GM21367 (cell line): ENCODE data around the gene IQCF5.
"Not testable (repeated sequence)": the region's sequence is repeated elsewhere in the genome, so short reads cannot be mapped to it uniquely, and the experiment has no call there.

Experiments
- ATAC-seq: cut with Tn5 transposase; IDR thresholded peaks from one replicate; pipeline ENCODE4 v1.9.1; 2021; ENCODE audit not compliant: unreplicated experiment

The IQCF5 gene

DNA sequence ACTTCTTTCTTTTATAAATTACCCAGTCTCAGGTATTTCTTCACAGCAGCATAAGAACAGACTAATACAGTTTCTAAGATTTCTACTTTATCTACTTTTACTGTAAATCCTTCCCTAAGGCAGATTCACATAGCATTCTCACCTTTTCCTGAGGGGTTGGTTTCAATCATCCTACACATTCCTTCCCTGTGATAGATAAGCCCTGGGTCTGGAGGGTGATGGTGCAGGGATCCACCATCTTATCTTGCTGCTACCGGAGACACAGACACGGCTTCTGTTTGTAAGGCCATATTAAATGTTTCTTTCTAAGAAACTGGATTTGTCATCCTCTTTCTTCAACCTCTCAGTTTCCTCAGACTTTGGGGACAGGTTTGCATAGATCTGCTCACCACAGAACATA, 6.1 kb downstream of the IQCF5 start:
- ATAC-seq: no peak

DNA sequence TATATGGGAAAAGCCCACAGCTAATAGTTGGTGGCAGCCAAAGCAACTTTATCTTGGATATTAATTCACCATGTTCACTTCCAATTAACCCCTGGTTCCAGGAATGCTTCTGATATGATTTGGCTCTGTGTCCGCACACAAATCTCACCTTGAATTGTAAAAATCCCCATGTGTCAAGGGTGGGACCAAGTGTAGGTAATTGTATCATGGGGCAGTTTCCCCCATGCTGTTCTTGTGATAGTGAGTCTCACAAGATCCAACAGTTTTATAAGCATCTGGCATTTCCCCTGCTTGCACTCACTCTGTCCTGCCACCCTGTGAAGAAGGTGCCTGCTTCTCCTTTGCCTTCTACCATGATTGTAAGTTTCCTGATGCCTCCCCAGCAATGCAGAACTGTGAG, 6.5 kb downstream of the IQCF5 start:
- ATAC-seq: not testable (repeated sequence)

DNA sequence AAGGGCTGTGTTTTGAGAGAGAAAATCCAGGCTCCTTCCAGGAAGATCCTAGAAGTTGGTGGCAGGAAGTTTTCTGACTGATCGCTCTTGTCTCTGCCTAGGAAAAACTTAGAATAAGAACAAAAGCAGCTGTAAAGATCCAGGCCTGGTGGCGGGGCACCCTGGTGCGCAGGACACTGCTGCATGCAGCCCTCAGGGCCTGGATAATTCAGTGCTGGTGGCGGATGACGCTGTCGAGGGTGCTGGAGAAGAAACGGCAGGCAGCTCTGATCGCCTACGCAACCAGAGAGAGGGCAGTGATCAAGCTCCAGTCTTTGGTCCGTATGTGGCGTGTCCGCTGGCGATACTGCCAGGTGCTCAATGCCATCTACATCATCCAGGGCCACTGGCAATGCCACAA, 12.5 kb downstream of the IQCF5 start:
- no peak for ATAC-seq

DNA sequence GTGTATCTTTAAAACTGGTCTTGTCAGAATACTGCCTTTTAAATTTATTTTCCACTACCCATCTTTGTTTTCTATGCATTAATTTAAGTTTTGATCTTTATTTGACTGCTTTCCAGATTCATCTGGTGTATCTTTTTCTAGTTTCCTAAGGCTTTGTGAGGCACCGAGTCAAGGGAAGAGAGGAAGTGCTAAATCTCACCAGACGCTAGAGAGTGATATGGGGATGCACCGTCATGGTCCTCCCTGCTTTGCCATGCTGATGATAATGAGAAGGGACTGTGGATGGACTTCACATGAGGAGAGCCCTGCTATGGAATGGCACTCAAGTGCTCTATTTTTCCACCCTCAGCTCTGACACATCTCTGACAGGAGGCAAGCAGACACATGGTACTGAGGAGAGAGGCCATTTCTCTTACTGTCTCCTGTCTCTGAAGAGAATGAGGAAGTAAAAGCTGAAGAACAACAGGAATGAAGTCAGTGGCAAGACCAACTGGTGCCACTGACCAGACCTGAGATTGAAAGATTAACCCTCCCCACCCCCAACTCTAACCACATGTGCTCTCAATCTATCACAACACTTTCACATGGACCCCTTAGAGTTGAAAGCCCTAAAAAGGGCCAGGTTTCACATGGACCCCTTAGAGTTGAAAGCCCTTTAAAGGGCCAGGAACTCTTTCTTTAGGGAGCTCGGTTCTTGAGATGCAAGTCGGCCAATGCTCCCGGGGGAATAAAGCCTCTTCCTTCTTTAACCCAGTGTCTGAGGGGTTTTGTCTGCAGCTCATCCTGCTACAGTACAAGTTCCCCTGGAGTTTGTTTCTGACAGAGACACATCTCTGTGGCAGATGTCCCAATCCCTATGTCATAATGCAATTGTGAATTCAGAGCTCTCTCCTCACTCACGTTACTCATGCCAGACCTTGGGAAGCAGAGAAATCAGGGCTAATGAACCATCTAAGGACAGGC, 14.4 kb downstream of the IQCF5 start, which contains the start of gene IQCF2:
Gene IQCF2 (plus strand): TSS at position 913 of the 963 bp plus-strand sequence. CDS start 52 bp downstream, outside the sequence.
- no peak for ATAC-seq

DNA sequence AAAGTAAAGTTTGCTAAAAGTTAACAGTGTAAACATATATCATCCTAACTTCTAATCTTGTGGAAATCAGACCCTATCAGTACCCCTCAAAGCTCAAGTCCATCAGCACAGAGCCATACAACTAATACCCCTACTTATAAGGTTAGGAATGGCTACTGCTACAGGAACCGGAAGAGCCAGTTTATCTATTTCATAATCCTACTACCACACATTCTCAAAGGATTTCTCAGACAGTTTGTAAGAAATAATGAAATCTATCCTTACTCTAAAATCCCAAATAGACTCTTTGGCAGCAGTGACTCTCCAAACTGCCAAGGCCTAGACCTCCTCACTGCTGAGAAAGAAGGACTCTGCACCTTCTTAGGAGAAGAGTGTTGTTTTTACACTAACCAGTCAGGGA, 20.0 kb downstream of the IQCF5 start:
- ATAC-seq: not testable (repeated sequence)

DNA sequence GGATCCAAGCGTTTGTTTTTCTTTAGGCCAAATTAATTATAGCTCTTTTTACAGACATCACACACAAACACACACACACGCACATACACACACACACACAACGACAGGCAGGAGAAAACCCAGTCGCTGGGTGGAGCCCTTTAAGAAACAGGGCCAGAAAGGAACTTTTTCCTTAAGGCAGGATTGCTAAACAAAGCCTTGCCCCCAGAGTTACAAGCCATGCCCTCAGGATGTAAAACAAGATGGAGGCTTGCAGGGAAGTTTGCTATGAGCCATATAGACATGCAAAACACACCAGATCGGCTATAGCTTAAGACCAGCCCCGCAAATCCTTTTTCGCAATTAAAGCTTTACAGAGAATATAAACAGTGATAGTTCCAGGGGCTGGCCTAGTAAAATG, 30.3 kb downstream of the IQCF5 start:
- ATAC-seq: no peak

DNA sequence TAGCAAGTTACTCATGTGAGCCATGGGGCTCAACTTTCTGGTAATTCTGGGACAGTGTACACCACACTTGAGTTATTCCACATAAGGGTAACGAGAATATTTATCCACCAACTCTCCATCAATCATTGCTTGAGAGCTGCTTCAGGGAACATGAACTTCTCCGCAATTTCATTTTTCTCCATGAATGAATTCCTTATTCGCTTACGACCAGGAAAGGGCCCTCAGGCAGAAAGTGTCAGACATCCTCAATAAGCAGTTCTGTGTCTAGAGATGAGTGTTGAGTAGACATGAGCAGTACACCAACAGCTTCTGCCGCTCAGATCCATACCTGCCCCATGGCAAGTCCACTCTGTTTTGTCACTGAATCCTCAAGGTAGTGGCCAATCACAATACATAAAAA, 38.8 kb downstream of the IQCF5 start:
- ATAC-seq: no peak

DNA sequence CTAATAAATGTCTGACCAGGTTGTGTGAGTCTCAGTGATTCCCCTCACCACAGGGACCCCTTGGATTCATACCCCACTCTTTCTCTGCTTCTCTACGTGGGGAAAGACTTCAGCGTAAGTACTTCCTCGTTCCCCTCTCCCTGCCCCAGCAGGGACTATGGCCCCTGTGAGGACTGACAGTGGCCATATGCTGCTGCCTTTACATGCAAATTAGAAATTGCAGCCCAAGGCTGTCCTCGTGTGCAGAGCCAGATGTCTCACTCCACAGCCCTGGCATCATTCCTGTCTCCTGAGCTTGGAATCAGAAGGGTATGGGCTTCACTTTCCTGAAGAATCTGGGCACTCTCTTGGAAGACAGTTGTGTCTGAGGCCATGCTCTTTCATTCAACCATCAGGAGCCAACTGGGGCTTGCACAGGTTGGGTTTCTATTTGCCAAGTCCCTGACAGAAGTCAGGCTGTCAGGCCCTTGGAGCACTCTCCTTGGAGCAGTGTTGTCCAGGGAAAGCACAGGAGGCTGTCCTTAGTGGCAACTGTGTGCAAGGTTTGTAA, 44.5 kb downstream of the IQCF5 start:
- no peak for ATAC-seq

DNA sequence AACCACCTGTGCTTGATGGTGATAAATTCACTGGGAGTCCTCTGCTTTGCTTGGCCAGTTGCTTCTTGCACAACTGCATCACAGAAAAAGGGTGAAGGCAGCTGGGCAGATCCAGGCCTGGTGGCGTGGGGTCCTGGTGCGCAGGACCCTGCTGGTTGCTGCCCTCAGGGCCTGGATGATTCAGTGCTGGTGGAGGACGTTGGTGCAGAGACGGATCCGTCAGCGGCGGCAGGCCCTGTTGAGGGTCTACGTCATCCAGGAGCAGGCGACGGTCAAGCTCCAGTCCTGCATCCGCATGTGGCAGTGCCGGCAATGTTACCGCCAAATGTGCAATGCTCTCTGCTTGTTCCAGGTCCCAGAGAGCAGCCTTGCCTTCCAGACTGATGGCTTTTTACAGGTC, 45.1 kb downstream of the IQCF5 start:
- no peak for ATAC-seq

DNA sequence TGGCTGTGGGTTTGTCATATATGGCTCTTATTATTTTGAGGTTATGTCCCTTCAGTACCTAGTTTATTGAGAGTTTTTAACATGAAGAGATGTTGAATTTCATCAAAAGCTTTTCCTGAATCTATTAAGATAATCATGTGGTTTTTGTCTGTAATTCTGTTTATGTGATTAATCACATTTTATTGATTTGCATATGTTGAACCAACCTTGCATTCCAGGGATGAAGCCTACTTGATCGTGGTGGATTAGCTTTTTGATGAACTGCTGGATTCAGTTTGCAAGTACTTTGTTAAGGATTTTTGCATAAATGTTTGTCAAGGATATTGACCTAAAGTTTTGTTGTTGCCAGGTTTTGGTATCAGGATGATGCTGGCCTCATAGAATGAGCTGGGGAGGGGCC, 47.1 kb downstream of the IQCF5 start:
- no peak for ATAC-seq
